ENCODE data around the gene NBAS.
"Not testable (repeated sequence)": the region's sequence is repeated elsewhere in the genome, so short reads cannot be mapped to it uniquely, and the experiment has no call there.

Gene NBAS

GRCh38 chr2:15456352-15456751 lies 104.8 kb downstream of the NBAS start:
- no peak for DNase-seq

DNA sequence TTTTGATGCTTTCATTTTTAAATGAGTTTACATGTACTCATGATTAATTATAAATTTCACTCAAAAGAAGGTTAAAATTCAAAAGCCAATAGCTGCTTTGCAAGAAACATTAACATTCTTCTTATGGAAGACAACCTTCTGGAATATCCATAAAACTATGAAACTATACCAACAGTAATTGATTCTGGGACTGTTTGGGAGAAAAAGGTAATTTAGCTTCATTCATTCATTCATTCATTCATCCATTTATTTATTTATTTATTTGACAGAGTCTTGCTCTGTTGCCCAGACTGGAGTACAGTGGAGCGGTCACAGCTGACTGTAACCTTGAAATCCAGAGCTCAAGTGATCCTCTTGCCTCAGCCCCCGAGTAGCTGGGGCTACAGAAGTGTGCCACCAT lies 110.3 kb downstream of the NBAS start:
- no peak for DNase-seq

GRCh38 chr2:15449556-15450236 lies 111.4 kb downstream of the NBAS start:
- no peak for DNase-seq

DNA sequence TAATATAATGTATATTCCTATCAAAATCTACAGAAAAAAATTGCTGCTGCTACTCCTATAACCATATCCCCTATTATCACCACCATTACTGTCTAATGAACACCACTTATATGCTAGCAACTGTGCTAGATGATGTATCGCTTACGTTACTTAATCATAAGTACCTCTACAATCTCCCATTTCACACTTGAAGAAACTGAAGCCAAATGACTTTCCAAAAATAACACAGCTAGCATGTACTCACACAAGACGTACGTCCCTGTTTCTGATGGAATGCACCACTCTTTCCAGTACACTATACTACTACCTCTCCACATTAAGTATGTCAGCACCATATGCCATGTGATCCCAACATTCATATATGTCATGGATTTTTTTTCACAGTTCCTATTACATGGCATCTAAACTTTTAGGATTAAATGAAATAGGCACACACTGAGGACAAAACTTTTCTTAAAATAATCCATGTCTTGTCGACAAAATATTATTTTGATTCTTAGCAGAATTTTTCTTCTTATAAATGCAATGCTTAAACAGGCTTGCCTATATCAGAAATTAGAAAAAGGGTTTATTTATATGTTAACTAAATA lies 112.8 kb downstream of the NBAS start:
- no peak for DNase-seq

- no peak for DNase-seq
These were observed 113.8 kb downstream of the NBAS start for GRCh38 chr2:15447381-15447780.

DNA sequence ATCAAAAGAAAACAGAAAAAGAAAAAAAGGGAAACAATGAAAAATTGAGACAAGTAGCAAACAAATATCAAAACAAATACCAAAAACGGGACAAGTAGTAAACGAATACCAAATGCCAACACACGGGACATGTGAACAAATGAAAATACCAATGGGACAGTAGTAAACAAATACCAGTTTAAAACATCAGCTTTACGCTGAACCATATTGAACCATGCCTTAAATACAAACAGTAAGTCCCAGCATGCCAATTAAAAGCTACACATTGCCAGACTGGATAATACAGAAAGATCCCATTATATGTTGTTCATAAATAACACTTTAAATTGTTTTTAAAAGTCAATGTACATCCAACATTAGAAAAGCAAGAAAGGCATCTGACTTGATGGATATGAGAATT lies 114.2 kb downstream of the NBAS start:
- no peak for DNase-seq

GRCh38 chr2:15445891-15446562 lies 115.1 kb downstream of the NBAS start:
- DNase-seq, result no peak

- DNase-seq, result not testable (repeated sequence)
These were observed 121.2 kb downstream of the NBAS start for GRCh38 chr2:15439768-15440524.

DNA sequence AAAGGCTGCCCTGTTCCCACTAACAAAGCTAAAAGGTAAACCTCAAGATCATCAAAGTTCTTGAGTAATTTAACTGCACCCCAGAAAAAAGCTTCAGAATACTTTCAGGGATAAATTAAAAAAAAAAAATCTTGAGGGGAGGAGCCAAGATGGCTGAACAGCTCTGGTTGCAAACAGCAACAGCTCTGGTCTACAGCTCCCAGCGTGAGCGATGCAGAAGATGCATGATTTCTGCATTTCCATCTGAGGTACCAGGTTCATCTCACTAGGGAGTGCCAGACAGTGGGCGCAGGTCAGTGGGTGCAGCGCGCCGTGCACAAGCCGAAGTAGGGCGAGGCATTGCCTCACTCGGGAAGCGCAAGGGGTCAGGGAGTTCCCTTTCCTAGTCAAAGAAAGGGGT lies 121.8 kb downstream of the NBAS start:
- not testable (repeated sequence) for DNase-seq

- no peak for DNase-seq
These were observed 124.9 kb downstream of the NBAS start for GRCh38 chr2:15436195-15436594.

DNA sequence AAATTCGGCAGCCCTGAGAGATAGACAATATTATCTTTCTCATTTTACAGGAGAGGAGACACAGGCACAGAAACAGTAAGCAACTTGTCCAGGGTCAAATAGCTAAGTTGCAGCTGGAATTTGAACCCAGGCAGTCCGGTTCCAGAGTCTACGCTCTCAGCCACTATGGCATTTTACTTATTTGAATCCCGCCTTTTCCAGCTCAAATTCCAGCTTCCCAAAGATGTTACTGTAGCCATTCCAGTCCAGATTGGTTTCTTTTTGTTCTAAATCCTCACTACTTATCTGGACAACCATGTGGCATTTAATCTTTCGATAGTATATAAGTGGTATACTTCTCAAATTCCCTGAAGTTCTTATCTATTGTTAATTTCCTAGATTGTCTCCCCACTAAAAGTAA lies 125.7 kb downstream of the NBAS start:
- no peak for DNase-seq

- no peak for DNase-seq
These were observed 128.4 kb downstream of the NBAS start for GRCh38 chr2:15432642-15433256.

DNA sequence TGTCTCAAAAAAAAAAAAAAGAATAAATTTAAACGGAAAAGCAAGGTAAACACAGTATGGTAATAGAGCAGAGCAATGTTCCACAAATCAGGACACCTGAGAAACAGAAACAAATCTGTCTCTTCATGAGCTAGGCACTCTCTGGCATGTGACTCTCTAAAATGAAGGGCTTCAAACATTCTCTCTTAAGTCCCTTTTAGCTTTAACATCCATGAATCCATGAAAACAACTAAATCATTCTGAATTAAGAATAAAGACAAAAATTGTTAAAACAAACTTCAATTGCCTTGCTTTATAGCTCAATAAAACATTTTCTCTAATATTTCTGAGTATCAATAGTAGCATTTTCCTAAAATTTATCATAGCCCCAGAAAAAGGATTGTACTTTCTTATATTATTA lies 132.1 kb downstream of the NBAS start:
- DNase-seq, result no peak

DNA sequence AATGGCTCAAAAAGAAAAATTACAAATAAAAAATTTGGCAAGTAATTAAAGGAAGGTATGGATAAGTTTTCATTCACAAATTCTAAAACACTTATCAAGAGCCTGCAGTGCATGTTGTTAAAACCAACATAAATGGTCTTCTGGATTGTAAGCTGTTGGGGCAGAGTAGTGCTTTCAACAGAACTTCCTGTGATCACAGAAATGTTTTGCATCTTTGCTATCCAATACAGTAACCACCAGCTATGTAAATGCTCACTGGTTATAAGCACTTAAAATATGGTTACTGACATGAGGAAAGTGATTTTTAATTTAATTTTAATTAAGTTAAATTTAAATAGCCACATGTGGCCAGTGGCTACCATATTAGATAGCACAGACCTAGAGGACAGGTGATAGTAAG lies 133.1 kb downstream of the NBAS start:
- DNase-seq, result no peak

DNA sequence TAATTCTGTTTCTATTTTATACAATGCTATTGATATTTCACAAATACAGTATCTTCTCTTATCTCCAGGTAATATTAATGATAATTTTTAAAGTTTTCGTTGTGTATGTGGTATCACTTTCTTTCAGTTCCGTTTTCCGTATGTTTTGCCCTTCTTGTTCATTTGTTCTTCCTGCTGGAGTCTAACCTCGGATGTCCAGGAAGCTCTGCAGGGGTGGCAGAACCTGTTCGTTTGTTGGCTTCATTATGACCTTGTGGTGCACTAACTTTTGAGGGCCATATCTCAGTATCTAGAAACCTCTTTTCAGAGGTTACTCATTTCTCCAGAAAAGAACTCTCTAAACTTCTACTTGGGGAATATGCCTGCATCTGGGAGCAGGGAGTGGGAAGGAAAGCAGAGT lies 134.5 kb downstream of the NBAS start:
- DNase-seq, result no peak

DNA sequence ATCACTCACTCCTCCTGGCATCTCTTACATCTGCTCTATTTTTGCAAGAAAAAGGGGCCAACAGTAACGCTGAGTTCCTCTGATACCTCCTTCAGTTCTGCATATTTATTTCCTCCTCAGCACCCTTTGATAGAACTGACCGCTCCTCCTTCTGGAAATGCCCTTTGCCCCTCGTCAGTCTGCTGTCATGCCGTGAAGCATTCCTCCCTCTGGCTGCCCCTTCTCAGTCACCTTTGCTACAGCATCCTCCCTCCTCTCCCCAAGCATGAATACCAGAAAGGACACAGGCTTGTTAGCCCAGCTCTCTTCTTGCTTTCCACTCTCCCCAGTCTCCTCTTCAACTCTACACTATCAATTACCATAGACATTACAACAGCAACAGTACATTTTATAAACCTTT lies 135.4 kb downstream of the NBAS start:
- no peak for DNase-seq

GRCh38 chr2:15421753-15422152 lies 139.4 kb downstream of the NBAS start:
- no peak for DNase-seq

DNA sequence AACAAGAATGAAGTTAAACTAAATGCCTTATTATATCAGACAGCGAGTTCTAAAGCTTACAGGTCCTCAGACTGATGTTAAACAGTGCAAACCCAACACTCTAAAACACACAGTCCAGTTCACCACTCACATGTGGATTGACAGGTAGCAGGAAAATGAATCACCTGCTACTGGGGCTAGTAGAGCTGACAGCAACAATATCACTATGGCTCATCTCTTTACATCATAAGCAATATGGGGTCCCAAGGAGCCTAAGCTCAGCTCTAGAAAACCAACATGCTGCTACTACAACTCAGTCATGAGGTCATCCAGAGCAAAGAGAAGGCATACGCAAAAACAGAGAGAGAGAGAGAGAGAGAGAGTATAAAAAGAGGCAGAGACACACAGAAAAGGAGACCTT lies 145.4 kb downstream of the NBAS start:
- DNase-seq, result no peak

DNA sequence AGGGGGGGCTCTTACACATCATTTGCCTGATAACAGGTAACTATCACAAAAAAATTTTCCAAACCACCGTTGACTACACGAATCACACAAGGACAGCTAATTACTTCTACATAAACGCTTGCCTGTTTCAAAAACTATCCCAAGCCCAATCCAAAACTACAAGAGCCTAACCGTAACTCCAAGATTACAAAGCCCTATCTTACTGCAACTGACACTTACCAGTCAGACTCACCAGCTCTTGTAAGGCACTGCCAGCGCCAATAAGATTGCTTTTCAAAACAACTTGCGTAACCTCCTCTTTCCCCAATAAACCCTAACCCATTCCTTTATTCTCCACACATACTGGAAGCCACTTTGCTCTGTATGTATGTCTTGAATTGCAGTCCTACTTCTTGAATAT lies 148.4 kb downstream of the NBAS start:
- no peak for DNase-seq

DNA sequence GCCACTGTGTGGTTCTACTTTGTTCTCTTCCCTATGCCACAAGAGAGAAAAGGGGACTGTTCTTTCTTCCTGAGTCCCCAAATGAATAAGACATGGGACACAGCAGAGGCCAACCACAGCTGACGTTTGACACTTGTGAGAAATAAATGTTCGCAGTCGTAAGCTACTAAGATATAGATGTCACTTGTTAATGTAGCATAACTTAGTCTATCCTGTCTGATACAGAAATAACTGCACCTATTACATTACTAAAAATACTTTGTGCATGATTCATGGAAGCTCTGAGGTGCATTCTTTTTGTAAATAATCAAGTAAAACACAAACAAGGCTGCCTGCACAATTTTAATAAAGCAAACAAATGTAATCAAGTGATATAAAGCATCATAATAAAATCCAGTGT lies 148.8 kb downstream of the NBAS start:
- DNase-seq, result no peak

GRCh38 chr2:15410884-15411283 lies 150.2 kb downstream of the NBAS start:
- DNase-seq, result no peak

GRCh38 chr2:15408759-15409158 lies 152.4 kb downstream of the NBAS start:
- DNase-seq, result no peak

GRCh38 chr2:15407666-15408065 lies 153.5 kb downstream of the NBAS start:
- DNase-seq, result no peak
